Suppressor macrophage (primary cell): Measurements from ENCODE around the gene OR2AG2.

Source experiments
- DNase-seq, 4 experiments: peaks; one replicate each; pipeline ENCODE4 v3.0.0-alpha.2; 2020 to 2022

The OR2AG2 gene

GRCh38 chr11:6738590-6738989 is 33.2 kb downstream of the OR2AG2 start:
- no peak for DNase-seq

GRCh38 chr11:6737872-6738466 is 33.8 kb downstream of the OR2AG2 start:
- DNase-seq, result peak; percentile 56 to 76 (median 70)

GRCh38 chr11:6736495-6737121 is 35.2 kb downstream of the OR2AG2 start:
- DNase-seq, result peak; percentile 57 to 81 (median 73)

GRCh38 chr11:6735306-6735705 is 36.5 kb downstream of the OR2AG2 start:
- peak in 3 of 4 experiments; percentile 21 to 53 (median 51) for DNase-seq

- no peak for DNase-seq
Observed at GRCh38 chr11:6734616-6735015, 37.2 kb downstream of the OR2AG2 start.

GRCh38 chr11:6733326-6734275 is 38.2 kb downstream of the OR2AG2 start:
- peak in 3 of 4 experiments; percentile 28 to 51 (median 36) for DNase-seq

- no peak for DNase-seq
Observed at GRCh38 chr11:6727971-6728760, 43.6 kb downstream of the OR2AG2 start.

- no peak for DNase-seq
Observed at GRCh38 chr11:6725386-6725896, 46.3 kb downstream of the OR2AG2 start.

- DNase-seq, result no peak
Observed at GRCh38 chr11:6724013-6724412, 47.8 kb downstream of the OR2AG2 start.

- DNase-seq, result peak in 3 of 4 experiments; percentile 13 to 37 (median 21)
Observed at GRCh38 chr11:6721343-6721742, 50.4 kb downstream of the OR2AG2 start.

GRCh38 chr11:6719576-6719975 is 52.2 kb downstream of the OR2AG2 start:
- no peak for DNase-seq

- DNase-seq, result peak; percentile 20 to 68 (median 43)
Observed at GRCh38 chr11:6717426-6717825, 54.4 kb downstream of the OR2AG2 start.
